MM.1S (cell line): ENCODE measurements around the gene PADI3.

ENCODE experiments used
- CTCF ChIP-seq: fragments of 300-600 bp; sonication (generic); IDR thresholded peaks from 2 replicates; pipeline ENCODE4 v1.5.1; 2016; ENCODE audit warnings: antibody characterized with exemption, low read length, mixed read lengths
- EZH2 ChIP-seq: fragments of 300-600 bp; sonication (generic); optimal IDR thresholded peaks from 2 replicates; pipeline ENCODE3; 2017; ENCODE audit warnings: low read depth, mild to moderate bottlenecking, antibody characterized with exemption, low read length, mixed read lengths
- EZH2phosphoT487 ChIP-seq: fragments of 300-600 bp; sonication (generic); IDR thresholded peaks from 2 replicates; pipeline ENCODE4 v1.6.1; 2018; ENCODE audit warnings: antibody characterized with exemption, low read length

- TF ChIP-seq CTCF (no peak), EZH2 (no peak), EZH2phosphoT487 (no peak)
Observed at GRCh38 chr1:17270891-17271765, 22.2 kb downstream of the PADI3 start.
